Naive thymus-derived CD4-positive, alpha-beta T cell (primary cell): ENCODE results near the gene SART1. TPM values are rescaled to one million over a fixed set of nuclear protein-coding genes. Genes with fewer than 3 reads are reported as not detected.
"Not testable (repeated sequence)": the region's sequence is repeated elsewhere in the genome, so short reads cannot be mapped to it uniquely, and the experiment has no call there.

Experiments used
- ATAC-seq: fragments of 150-1000 bp; cut with Tn5 transposase; 2 replicates; pipeline ENCODE4 v1.10.0; 2021; ENCODE audit warnings: mild to moderate bottlenecking, moderate library complexity
- CTCF ChIA-PET: fragments of 350-600 bp; sonication (Branson Sonifier 250); formaldehyde crosslinking; loops from one replicate; lab custom pipeline; 2021; ENCODE audit warnings: antibody characterized with exemption; lab: Charles Lee
- POLR2A ChIA-PET: fragments of 350-600 bp; sonication (Branson Sonifier 250); formaldehyde crosslinking; loops from one replicate; lab custom pipeline; 2021; ENCODE audit warnings: antibody characterized with exemption, inconsistent platforms; lab: Charles Lee
- DNase-seq, 9 donors: peaks; one replicate each; pipeline versions ENCODE4 v3.0.0 to v3.0.0-alpha.2; 2020 to 2022; ENCODE audit warnings: mixed read lengths in 1 of 9
- H3K27ac ChIP-seq: one replicate; pipeline ENCODE4 v1.7.0; 2013; ENCODE audit warnings: mild to moderate bottlenecking, low read depth, low read length, moderate library complexity
- H3K27me3 ChIP-seq, 2 donors: one replicate each; pipeline ENCODE4 v1.7.0; 2013; ENCODE audit warnings: low read length in 2 of 2, mild to moderate bottlenecking in 2 of 2, moderate library complexity in 2 of 2; ENCODE audit not compliant: control insufficient read depth in 2 of 2, insufficient read depth in 2 of 2
- H3K36me3 ChIP-seq, 3 experiments: 1 replicate in 2 of 3; 2 replicates in 1 of 3; pipeline ENCODE4 v1.7.0; 2013; ENCODE audit warnings: low read length in 3 of 3, mild to moderate bottlenecking in 3 of 3, moderate library complexity in 1 of 3; ENCODE audit not compliant: insufficient read depth in 3 of 3, control insufficient read depth in 2 of 3
- H3K4me1 ChIP-seq, 2 donors: one replicate each; pipeline ENCODE4 v1.7.0; 2013; ENCODE audit warnings: low read length in 2 of 2, mild to moderate bottlenecking in 2 of 2, moderate library complexity in 1 of 2; ENCODE audit not compliant: control insufficient read depth in 2 of 2, insufficient read depth in 2 of 2
- H3K4me3 ChIP-seq: 2 replicates; pipeline ENCODE4 v1.7.0; 2013; ENCODE audit warnings: mild to moderate bottlenecking, low read length
- H3K9me3 ChIP-seq, 3 experiments: 1 replicate in 2 of 3; 2 replicates in 1 of 3; pipeline ENCODE4 v1.7.0; 2013; ENCODE audit warnings: low read length in 3 of 3; ENCODE audit not compliant: control insufficient read depth in 2 of 3
- H3K27ac Mint-ChIP-seq, 9 donors: one replicate each; pipeline ENCODE4 v1.8.0; 2020 to 2022; ENCODE audit warnings: mixed read lengths in 9 of 9, mild to moderate bottlenecking in 8 of 9, moderate library complexity in 5 of 9, inconsistent platforms in 2 of 9
- H3K27me3 Mint-ChIP-seq, 5 donors: one replicate each; pipeline ENCODE4 v1.8.0; 2021 to 2022; ENCODE audit warnings: mixed read lengths in 5 of 5, mild to moderate bottlenecking in 1 of 5
- H3K36me3 Mint-ChIP-seq, 5 donors: one replicate each; pipeline ENCODE4 v1.8.0; 2020 to 2022; ENCODE audit warnings: mixed read lengths in 5 of 5, mild to moderate bottlenecking in 3 of 5, inconsistent platforms in 1 of 5
- H3K4me1 Mint-ChIP-seq, 7 donors: one replicate each; pipeline ENCODE4 v1.8.0; 2020 to 2022; ENCODE audit warnings: mixed read lengths in 7 of 7, mild to moderate bottlenecking in 3 of 7, inconsistent platforms in 1 of 7
- H3K4me3 Mint-ChIP-seq, 10 donors: one replicate each; pipeline ENCODE4 v1.8.0; 2020 to 2022; ENCODE audit warnings: mild to moderate bottlenecking in 10 of 10, mixed read lengths in 10 of 10, moderate library complexity in 6 of 10, inconsistent platforms in 2 of 10
- H3K9me3 Mint-ChIP-seq, 11 donors: one replicate each; pipeline ENCODE4 v1.8.0; 2020 to 2022; ENCODE audit warnings: mixed read lengths in 11 of 11, mild to moderate bottlenecking in 4 of 11, inconsistent platforms in 1 of 11, moderate library complexity in 1 of 11
- intact Hi-C, 2 donors: fragments of 100-400 bp; cut with micrococcal nuclease; formaldehyde crosslinking; loops; one replicate each; pipeline ENCODE4 v1.15.1; 2023
- polyA plus RNA-seq, 2 donors: library from polyadenylated mRNA; unstranded; fragments of 300-500 nt; fragmentation: Illumina TruSeq; gene quantifications; one replicate each; pipeline ENCODE4 v1.2.3, GENCODE V29; 2021
- total RNA-seq, 6 experiments: library from RNA in 5 of 6; stranded (reverse) in 5 of 6; gene quantifications; 1 replicate in 5 of 6; 2 replicates in 1 of 6; pipeline ENCODE4 v1.2.3 and lab custom pipeline; 2021 to 2026

Gene SART1
- total and polyA plus RNA-seq, 7 experiments from 2014 or later = 27.9 to 102 (median 90.0) TPM

GRCh38 chr11:66008468-66009101 is 47.1 kb downstream of the SART1 start:
- Mint-ChIP-seq H3K27ac (peak overlapping the region in 1 of 9 donors; percentile 38), H3K9me3 (no peaks in the 10 kb centered on the region), H3K36me3 (peaks cover 0 to 9% (median 4%) of the 10 kb centered on the region in 5 donors), H3K4me3 (no peak overlapping the region), H3K27me3 (peaks cover 0 to 36% (median 0%) of the 10 kb centered on the region in 5 donors), H3K4me1 (peaks cover 0 to 8% (median 4%) of the 10 kb centered on the region in 7 donors)
- ATAC-seq (no peak), DNase-seq (no peak)
- H3K27ac ChIP-seq = no peak overlapping the region
- intact Hi-C loops = no loop called here
- POLR2A ChIA-PET = interaction anchor here (0.6 to 0.9 kb wide), 3 partner anchors 14 to 483 kb away, joined by 3 to 5 read pairs (median 3); partner anchors contain the start of gene SCYL1
- no peak overlapping the region for H3K4me3 ChIP-seq
- CTCF ChIA-PET = interaction anchor here (0.6 to 1.3 kb wide), 3 partner anchors 15 to 60 kb away, joined by 3 to 7 read pairs (median 5); no protein-coding TSS in a partner anchor
- peaks cover 0 to 9% of the 10 kb centered on the region in 2 donors for H3K27me3 ChIP-seq
- no peaks in the 10 kb centered on the region for H3K9me3 ChIP-seq
- H3K4me1 ChIP-seq = peaks cover 0 to 8% of the 10 kb centered on the region in 2 donors
- peaks cover 0 to 28% (median 0%) of the 10 kb centered on the region in 3 experiments for H3K36me3 ChIP-seq

DNA sequence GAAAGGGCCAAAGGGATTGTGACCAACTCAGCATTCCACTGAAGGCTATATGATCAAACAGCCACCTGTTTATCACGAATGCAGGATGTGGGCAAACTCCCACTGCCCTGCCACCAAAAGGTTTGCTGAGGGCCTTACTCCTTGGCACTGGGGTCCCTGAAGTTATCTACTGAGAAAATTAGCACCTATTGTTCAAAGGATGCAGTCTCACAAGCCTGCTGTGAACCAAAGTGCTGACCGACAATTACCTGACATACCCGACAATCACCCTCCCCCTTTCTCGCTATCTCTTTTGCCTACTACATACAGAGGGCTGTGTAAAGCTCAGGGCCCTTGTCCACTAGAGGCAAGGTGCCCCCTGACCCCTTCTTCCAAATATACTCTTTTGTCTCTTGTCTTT is 48.5 kb downstream of the SART1 start:
- H3K27ac ChIP-seq, intact Hi-C loops, POLR2A ChIA-PET, ATAC-seq, H3K4me1 Mint-ChIP-seq, H3K4me1 ChIP-seq, H3K4me3 Mint-ChIP-seq, H3K27ac Mint-ChIP-seq, H3K36me3 Mint-ChIP-seq, H3K4me3 ChIP-seq, H3K9me3 ChIP-seq, H3K9me3 Mint-ChIP-seq, DNase-seq: not testable (repeated sequence)
- Histone ChIP-seq H3K27me3 (peaks cover 0 to 13% of the 10 kb centered on the region in 2 donors), H3K36me3 (peaks cover 0 to 17% (median 0%) of the 10 kb centered on the region in 3 experiments)
- CTCF ChIA-PET = interaction anchor here (1.0 kb wide), 1 partner anchor 10 kb away, joined by 3 read pairs; no protein-coding TSS in a partner anchor
- H3K27me3 Mint-ChIP-seq = peaks cover 0 to 37% (median 6%) of the 10 kb centered on the region in 5 donors

- no peak for DNase-seq
- H3K36me3 ChIP-seq = peaks cover 0 to 5% (median 0%) of the 10 kb centered on the region in 3 experiments
- no peaks in the 10 kb centered on the region for H3K9me3 Mint-ChIP-seq
- H3K4me3 ChIP-seq = no peak overlapping the region
- CTCF ChIA-PET = interaction anchor here (0.7 to 1.3 kb wide), 3 partner anchors 9 to 13 kb away, joined by 3 to 6 read pairs (median 3); partner anchors contain the start of genes BANF1 and EIF1AD
- no peaks in the 10 kb centered on the region for H3K9me3 ChIP-seq
- H3K4me1 ChIP-seq = peaks cover 0 to 8% of the 10 kb centered on the region in 2 donors
- POLR2A ChIA-PET = interaction anchor here (0.7 kb wide), 1 partner anchor 20 kb away, joined by 3 read pairs; no protein-coding TSS in a partner anchor
- no peak overlapping the region for H3K27ac ChIP-seq
- no peak for ATAC-seq
- no peak overlapping the region for H3K27ac Mint-ChIP-seq
- intact Hi-C loops = no loop called here
- H3K4me1 Mint-ChIP-seq = peaks cover 0 to 4% (median 0%) of the 10 kb centered on the region in 7 donors
- no peaks in the 10 kb centered on the region for H3K36me3 Mint-ChIP-seq
- peak overlapping the region in 5 of 10 donors; percentile 15 to 42 (median 21) for H3K4me3 Mint-ChIP-seq
- peaks cover 0 to 37% (median 6%) of the 10 kb centered on the region in 5 donors for H3K27me3 Mint-ChIP-seq
- peaks cover 0 to 13% of the 10 kb centered on the region in 2 donors for H3K27me3 ChIP-seq
Observed at GRCh38 chr11:66011239-66011784, 49.8 kb downstream of the SART1 start.

- intact Hi-C loops = no loop called here
Observed at GRCh38 chr11:66011785-66012303, 50.3 kb downstream of the SART1 start, which contains the start of gene CST6. Gene CST6, plus strand, starts transcription at chr11:66012008. Its CDS starts 37 bp downstream, at chr11:66012045.

GRCh38 chr11:66012371-66012945 is 50.9 kb downstream of the SART1 start:
- H3K4me1 ChIP-seq = peaks cover 0 to 8% of the 10 kb centered on the region in 2 donors
- Mint-ChIP-seq H3K36me3 (no peaks in the 10 kb centered on the region), H3K27me3 (peaks cover 0 to 37% (median 6%) of the 10 kb centered on the region in 5 donors), H3K4me1 (peaks cover 0 to 4% (median 0%) of the 10 kb centered on the region in 7 donors), H3K9me3 (no peaks in the 10 kb centered on the region), H3K4me3 (peak overlapping the region in 4 of 10 donors; percentile 12 to 42 (median 34)), H3K27ac (no peak overlapping the region)
- H3K27ac ChIP-seq = no peak overlapping the region
- ChIA-PET CTCF (no interaction called here), POLR2A (interaction anchor here (0.6 to 0.9 kb wide), 3 partner anchors 10 to 1256 kb away, joined by 3 read pairs; partner anchors contain the start of gene BANF1)
- no peaks in the 10 kb centered on the region for H3K9me3 ChIP-seq
- intact Hi-C loops = no loop called here
- peaks cover 0 to 13% of the 10 kb centered on the region in 2 donors for H3K27me3 ChIP-seq
- no peak for ATAC-seq
- DNase-seq = no peak
- no peaks in the 10 kb centered on the region for H3K36me3 ChIP-seq
- H3K4me3 ChIP-seq = no peak overlapping the region

More at GRCh38 chr11:66011785-66012303, 50.3 kb downstream of the SART1 start, which contains the start of gene CST6:
- Histone ChIP-seq H3K4me3 (no peak within 1 kb of the TSS), H3K4me1 (peaks cover 0 to 8% of the 10 kb centered on the region in 2 donors), H3K36me3 (no peaks in the 10 kb centered on the region), H3K27me3 (peaks cover 0 to 13% of the 10 kb centered on the region in 2 donors), H3K27ac (no peak within 1 kb of the TSS), H3K9me3 (no peaks in the 10 kb centered on the region)
- DNase-seq = no peak
- ATAC-seq = no peak
- H3K27ac Mint-ChIP-seq = no peak within 1 kb of the TSS
- ChIA-PET CTCF (interaction anchor here (1.0 to 1.3 kb wide), 2 partner anchors 10 to 11 kb away, joined by 3 read pairs; partner anchors contain the start of genes BANF1 and EIF1AD), POLR2A (interaction anchor here (0.6 to 0.7 kb wide), 3 partner anchors 21 to 1255 kb away, joined by 3 read pairs; no protein-coding TSS in a partner anchor)
- peak within 1 kb of the TSS in 5 of 10 donors; percentile 21 to 50 (median 40) for H3K4me3 Mint-ChIP-seq
- H3K27me3 Mint-ChIP-seq = peaks cover 0 to 37% (median 6%) of the 10 kb centered on the region in 5 donors
- H3K36me3 Mint-ChIP-seq = no peaks in the 10 kb centered on the region
- H3K4me1 Mint-ChIP-seq = peaks cover 0 to 4% (median 0%) of the 10 kb centered on the region in 7 donors
- no peaks in the 10 kb centered on the region for H3K9me3 Mint-ChIP-seq
